Liver (tissue), 9 donors: ENCODE results near the gene SAMD4B. TPM values are rescaled to one million over a fixed set of nuclear protein-coding genes. Genes with fewer than 3 reads are reported as not detected.

Experiments used
- DNase-seq: peaks from one replicate; pipeline ENCODE4 v3.0.0-alpha.2; 2017; ENCODE audit warnings: low spot score
- H3K27ac ChIP-seq, 2 donors: one replicate each; pipeline ENCODE4 v1.7.0; 2013; ENCODE audit warnings: inconsistent platforms in 2 of 2, low read length in 2 of 2, control low read depth in 1 of 2, low read depth in 1 of 2, mild to moderate bottlenecking in 1 of 2
- H3K27me3 ChIP-seq, 4 donors: one replicate each; pipeline versions ENCODE4 v1.6.1 to v1.7.0; 2013; ENCODE audit warnings: low read length in 3 of 4, inconsistent platforms in 1 of 4, mild to moderate bottlenecking in 1 of 4, moderate library complexity in 1 of 4; ENCODE audit not compliant: control insufficient read depth in 4 of 4, insufficient read depth in 4 of 4
- H3K36me3 ChIP-seq, 4 donors: one replicate each; pipeline versions ENCODE4 v1.6.1 to v1.7.0; 2013; ENCODE audit warnings: low read length in 3 of 4, mild to moderate bottlenecking in 3 of 4, low read depth in 1 of 4, moderate library complexity in 1 of 4; ENCODE audit not compliant: control insufficient read depth in 4 of 4, insufficient read depth in 3 of 4
- H3K4me1 ChIP-seq, 4 donors: one replicate each; pipeline versions ENCODE4 v1.6.1 to v1.7.0; 2013; ENCODE audit warnings: low read length in 3 of 4, mild to moderate bottlenecking in 3 of 4, moderate library complexity in 1 of 4; ENCODE audit not compliant: control insufficient read depth in 4 of 4, insufficient read depth in 4 of 4
- H3K4me3 ChIP-seq, 3 donors: one replicate each; pipeline versions ENCODE4 v1.6.1 to v1.7.0; 2013; ENCODE audit warnings: low read length in 3 of 3, control low read depth in 1 of 3, low read depth in 1 of 3, mild to moderate bottlenecking in 1 of 3
- H3K9ac ChIP-seq, 2 donors: one replicate each; pipeline ENCODE4 v1.7.0; 2013; ENCODE audit warnings: low read length in 2 of 2, mild to moderate bottlenecking in 2 of 2, moderate library complexity in 2 of 2, control low read depth in 1 of 2, low read depth in 1 of 2
- H3K9me3 ChIP-seq, 4 donors: one replicate each; pipeline versions ENCODE4 v1.6.1 to v1.7.0; 2013; ENCODE audit warnings: low read length in 3 of 4; ENCODE audit not compliant: control insufficient read depth in 4 of 4
- FOXA1 ChIP-seq: IDR thresholded peaks from 2 replicates; pipeline ENCODE4 v1.6.1; 2016; ENCODE audit warnings: antibody characterized with exemption
- FOXA2 ChIP-seq: IDR thresholded peaks from 2 replicates; pipeline ENCODE4 v1.6.1; 2016; ENCODE audit warnings: antibody characterized with exemption
- GABPA ChIP-seq, 2 donors: IDR thresholded peaks in 1 of 2; conservative IDR thresholded peaks in 1 of 2; 2 replicates each; pipeline ENCODE4 v1.6.1; 2016; ENCODE audit warnings: antibody characterized with exemption in 2 of 2, mild to moderate bottlenecking in 1 of 2, moderate library complexity in 1 of 2
- HNF4A ChIP-seq, 2 donors: conservative IDR thresholded peaks; 2 replicates each; pipeline ENCODE4 v1.6.1; 2016; ENCODE audit warnings: antibody characterized with exemption in 2 of 2, mild to moderate bottlenecking in 2 of 2
- HNF4G ChIP-seq: IDR thresholded peaks from 2 replicates; pipeline ENCODE4 v1.6.1; 2016; ENCODE audit warnings: antibody characterized with exemption
- NR2F2 ChIP-seq: IDR thresholded peaks from 2 replicates; pipeline ENCODE4 v1.6.1; 2016; ENCODE audit warnings: antibody characterized with exemption
- RAD21 ChIP-seq, 2 donors: IDR thresholded peaks; 2 replicates each; pipeline ENCODE4 v1.6.1; 2016; ENCODE audit warnings: antibody characterized with exemption in 2 of 2, mild to moderate bottlenecking in 2 of 2
- RXRA ChIP-seq, 2 donors: IDR thresholded peaks; 2 replicates each; pipeline ENCODE4 v1.6.1; 2017 to 2018; ENCODE audit warnings: antibody characterized with exemption in 2 of 2, mild to moderate bottlenecking in 1 of 2
- TAF1 ChIP-seq: conservative IDR thresholded peaks from 2 replicates; pipeline ENCODE4 v1.6.1; 2016; ENCODE audit warnings: antibody characterized with exemption, mild to moderate bottlenecking
- YY1 ChIP-seq: IDR thresholded peaks from 2 replicates; pipeline ENCODE4 v1.6.1; 2016; ENCODE audit warnings: antibody characterized with exemption, mild to moderate bottlenecking
- WGBS: extraction: QIAGEN DNeasy Blood & Tissue Kit; methylation state at CpG from one replicate; pipeline ENCODE4 v1.1.7; 2013; 5-methylcytosine and 5-hydroxymethylcytosine counted together
- polyA plus RNA-seq, 2 donors: library from polyadenylated mRNA; stranded (reverse) in 1 of 2; unstranded in 1 of 2; fragments of 200-250 nt in 1 of 2; fragments of >200 nt in 1 of 2; fragmentation: Nextera tagmentation in 1 of 2; extraction: Ambion mirVana in 1 of 2; gene quantifications; one replicate each; pipeline versions ENCODE4 v1.2.1 to v1.2.3, GENCODE V29; 2013 to 2015
- total RNA-seq, 2 donors: library from RNA; depleted of rRNA; stranded (reverse); fragments of >200 nt; gene quantifications; one replicate each; pipeline ENCODE4 v1.2.3, GENCODE V29; 2014
- TF ChIP-seq, protein P1 (sequence below): IDR thresholded peaks from 2 replicates; pipeline ENCODE4 v1.6.1; 2016; ENCODE audit warnings: antibody characterized with exemption
- TF ChIP-seq, protein P2 (sequence below): fragments of 150-350 bp; IDR thresholded peaks from 2 replicates; pipeline ENCODE4 v1.5.1; 2017; ENCODE audit warnings: improper control_type of control experiment, low read depth, low read length; ENCODE audit not compliant: missing input control
- TF ChIP-seq, protein P3 (sequence below): IDR thresholded peaks from 2 replicates; pipeline ENCODE4 v1.6.1; 2016; ENCODE audit warnings: antibody characterized with exemption
- TF ChIP-seq, protein P4 (sequence below): IDR thresholded peaks from 2 replicates; pipeline ENCODE4 v1.6.1; 2016; ENCODE audit warnings: antibody characterized with exemption, mild to moderate bottlenecking
- donor health status: healthy.
- donor health status: healthy.
- donor health status: healthy.
- donor health status: healthy.
- donor health status: healthy.

SAMD4B gene
- total and polyA plus RNA-seq, 4 donors = 17.3 to 39.4 (median 30.5) TPM

DNA sequence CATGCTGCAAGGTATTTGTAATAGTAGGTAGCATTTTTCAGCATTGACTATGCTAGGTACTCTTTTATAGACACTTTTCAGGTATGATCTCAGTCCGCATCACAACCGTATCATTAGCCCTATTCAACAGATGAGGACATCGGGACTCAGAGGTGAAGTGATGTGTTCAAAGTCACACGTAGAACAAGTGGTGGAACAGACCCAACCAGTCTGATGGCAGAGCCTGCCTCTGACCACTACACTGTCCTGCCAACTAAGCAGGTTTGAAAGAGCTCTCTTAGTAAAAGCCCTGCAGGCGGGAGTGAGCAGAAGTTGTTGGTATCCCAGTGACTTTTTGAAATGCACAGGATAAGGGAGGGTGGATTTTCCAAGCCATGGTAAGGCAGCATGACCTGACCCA, 28.5 kb downstream of the SAMD4B start:
- Histone ChIP-seq H3K4me3 (no peak overlapping the region), H3K9me3 (no peaks in the 10 kb centered on the region), H3K4me1 (peaks cover 6 to 31% (median 27%) of the 10 kb centered on the region in 4 donors), H3K36me3 (peaks cover 4 to 35% (median 20%) of the 10 kb centered on the region in 4 donors), H3K27ac (no peak overlapping the region), H3K27me3 (no peaks in the 10 kb centered on the region), H3K9ac (no peak overlapping the region)
- no peak for TF ChIP-seq TAF1
- no peak for TF ChIP-seq RXRA (IDR thresholded peaks at IDR 0.05)
- TF ChIP-seq HNF4G = no peak
- TF ChIP-seq HNF4A (conservative IDR thresholded peaks at IDR 0.05) = no peak
- TF ChIP-seq GABPA (IDR thresholded peaks at IDR 0.05 in 1 of 2, conservative IDR thresholded peaks at IDR 0.05 in 1 of 2) = no peak
- no peak for TF ChIP-seq NR2F2
- TF ChIP-seq YY1 = no peak
- TF ChIP-seq, protein P1, sequence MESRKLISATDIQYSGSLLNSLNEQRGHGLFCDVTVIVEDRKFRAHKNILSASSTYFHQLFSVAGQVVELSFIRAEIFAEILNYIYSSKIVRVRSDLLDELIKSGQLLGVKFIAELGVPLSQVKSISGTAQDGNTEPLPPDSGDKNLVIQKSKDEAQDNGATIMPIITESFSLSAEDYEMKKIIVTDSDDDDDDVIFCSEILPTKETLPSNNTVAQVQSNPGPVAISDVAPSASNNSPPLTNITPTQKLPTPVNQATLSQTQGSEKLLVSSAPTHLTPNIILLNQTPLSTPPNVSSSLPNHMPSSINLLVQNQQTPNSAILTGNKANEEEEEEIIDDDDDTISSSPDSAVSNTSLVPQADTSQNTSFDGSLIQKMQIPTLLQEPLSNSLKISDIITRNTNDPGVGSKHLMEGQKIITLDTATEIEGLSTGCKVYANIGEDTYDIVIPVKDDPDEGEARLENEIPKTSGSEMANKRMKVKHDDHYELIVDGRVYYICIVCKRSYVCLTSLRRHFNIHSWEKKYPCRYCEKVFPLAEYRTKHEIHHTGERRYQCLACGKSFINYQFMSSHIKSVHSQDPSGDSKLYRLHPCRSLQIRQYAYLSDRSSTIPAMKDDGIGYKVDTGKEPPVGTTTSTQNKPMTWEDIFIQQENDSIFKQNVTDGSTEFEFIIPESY = no peak
- TF ChIP-seq, protein P2, sequence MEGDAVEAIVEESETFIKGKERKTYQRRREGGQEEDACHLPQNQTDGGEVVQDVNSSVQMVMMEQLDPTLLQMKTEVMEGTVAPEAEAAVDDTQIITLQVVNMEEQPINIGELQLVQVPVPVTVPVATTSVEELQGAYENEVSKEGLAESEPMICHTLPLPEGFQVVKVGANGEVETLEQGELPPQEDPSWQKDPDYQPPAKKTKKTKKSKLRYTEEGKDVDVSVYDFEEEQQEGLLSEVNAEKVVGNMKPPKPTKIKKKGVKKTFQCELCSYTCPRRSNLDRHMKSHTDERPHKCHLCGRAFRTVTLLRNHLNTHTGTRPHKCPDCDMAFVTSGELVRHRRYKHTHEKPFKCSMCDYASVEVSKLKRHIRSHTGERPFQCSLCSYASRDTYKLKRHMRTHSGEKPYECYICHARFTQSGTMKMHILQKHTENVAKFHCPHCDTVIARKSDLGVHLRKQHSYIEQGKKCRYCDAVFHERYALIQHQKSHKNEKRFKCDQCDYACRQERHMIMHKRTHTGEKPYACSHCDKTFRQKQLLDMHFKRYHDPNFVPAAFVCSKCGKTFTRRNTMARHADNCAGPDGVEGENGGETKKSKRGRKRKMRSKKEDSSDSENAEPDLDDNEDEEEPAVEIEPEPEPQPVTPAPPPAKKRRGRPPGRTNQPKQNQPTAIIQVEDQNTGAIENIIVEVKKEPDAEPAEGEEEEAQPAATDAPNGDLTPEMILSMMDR = no peak
- TF ChIP-seq FOXA2 = no peak
- no peak for TF ChIP-seq RAD21 (IDR thresholded peaks at IDR 0.05)
- TF ChIP-seq, protein P3, sequence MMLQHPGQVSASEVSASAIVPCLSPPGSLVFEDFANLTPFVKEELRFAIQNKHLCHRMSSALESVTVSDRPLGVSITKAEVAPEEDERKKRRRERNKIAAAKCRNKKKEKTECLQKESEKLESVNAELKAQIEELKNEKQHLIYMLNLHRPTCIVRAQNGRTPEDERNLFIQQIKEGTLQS = no peak
- no peak for TF ChIP-seq FOXA1
- TF ChIP-seq, protein P4, sequence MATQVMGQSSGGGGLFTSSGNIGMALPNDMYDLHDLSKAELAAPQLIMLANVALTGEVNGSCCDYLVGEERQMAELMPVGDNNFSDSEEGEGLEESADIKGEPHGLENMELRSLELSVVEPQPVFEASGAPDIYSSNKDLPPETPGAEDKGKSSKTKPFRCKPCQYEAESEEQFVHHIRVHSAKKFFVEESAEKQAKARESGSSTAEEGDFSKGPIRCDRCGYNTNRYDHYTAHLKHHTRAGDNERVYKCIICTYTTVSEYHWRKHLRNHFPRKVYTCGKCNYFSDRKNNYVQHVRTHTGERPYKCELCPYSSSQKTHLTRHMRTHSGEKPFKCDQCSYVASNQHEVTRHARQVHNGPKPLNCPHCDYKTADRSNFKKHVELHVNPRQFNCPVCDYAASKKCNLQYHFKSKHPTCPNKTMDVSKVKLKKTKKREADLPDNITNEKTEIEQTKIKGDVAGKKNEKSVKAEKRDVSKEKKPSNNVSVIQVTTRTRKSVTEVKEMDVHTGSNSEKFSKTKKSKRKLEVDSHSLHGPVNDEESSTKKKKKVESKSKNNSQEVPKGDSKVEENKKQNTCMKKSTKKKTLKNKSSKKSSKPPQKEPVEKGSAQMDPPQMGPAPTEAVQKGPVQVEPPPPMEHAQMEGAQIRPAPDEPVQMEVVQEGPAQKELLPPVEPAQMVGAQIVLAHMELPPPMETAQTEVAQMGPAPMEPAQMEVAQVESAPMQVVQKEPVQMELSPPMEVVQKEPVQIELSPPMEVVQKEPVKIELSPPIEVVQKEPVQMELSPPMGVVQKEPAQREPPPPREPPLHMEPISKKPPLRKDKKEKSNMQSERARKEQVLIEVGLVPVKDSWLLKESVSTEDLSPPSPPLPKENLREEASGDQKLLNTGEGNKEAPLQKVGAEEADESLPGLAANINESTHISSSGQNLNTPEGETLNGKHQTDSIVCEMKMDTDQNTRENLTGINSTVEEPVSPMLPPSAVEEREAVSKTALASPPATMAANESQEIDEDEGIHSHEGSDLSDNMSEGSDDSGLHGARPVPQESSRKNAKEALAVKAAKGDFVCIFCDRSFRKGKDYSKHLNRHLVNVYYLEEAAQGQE = no peak
- DNase-seq = no peak
- 96% methylated on average over 5 of the region's 5 CpGs for WGBS

DNA sequence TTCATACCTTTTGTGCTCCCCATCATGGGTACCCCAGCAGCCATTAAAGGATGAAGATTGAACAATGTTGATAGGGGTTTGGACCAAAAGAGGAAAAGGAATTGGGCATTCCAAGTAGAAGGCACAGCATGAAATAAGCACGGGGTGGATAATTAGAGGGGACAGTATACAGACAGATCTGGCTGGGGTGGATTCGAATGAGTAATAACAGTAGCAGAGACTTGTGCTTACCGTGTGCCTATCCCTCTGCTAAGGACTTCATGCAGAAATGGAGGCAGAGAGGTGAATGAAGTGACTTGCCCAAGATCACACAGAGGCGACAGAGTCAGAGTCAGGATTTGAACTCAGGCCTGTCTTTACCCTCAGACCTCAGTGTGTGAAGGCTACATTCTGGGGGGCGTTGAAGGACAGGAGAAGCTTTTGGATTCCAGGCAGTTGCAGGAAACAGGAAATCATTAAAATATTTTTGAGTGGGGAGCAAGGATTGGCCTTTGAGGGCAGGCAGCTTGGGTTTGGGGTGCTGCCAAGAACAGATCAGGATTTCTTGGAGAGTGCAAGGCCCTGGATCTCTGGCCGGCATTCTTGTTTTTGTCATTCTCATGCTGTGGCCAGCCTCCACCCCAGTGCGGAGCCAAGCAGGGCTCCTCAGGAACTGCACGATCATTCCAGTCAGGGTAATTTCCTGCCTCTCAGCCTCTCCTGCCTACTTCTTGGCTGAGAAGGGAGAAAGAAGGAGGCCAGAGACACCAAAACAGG, 30.0 kb downstream of the SAMD4B start:
- peaks cover 11 to 45% (median 42%) of the 10 kb centered on the region in 4 donors for H3K4me1 ChIP-seq
- H3K27me3 ChIP-seq = no peaks in the 10 kb centered on the region
- no peaks in the 10 kb centered on the region for H3K9me3 ChIP-seq
- 60% methylated on average over 8 of the region's 8 CpGs for WGBS
- H3K27ac ChIP-seq = peak overlapping the region; percentile 71 to 86
- TF ChIP-seq, protein P4 = no peak
- peak; percentile 8 to 42 for TF ChIP-seq RXRA (IDR thresholded peaks at IDR 0.05)
- peak; percentile 18 to 37 for TF ChIP-seq GABPA (IDR thresholded peaks at IDR 0.05 in 1 of 2, conservative IDR thresholded peaks at IDR 0.05 in 1 of 2)
- TF ChIP-seq NR2F2 = peak; percentile 87
- TF ChIP-seq RAD21 (IDR thresholded peaks at IDR 0.05) = peak in 1 of 2 donors; percentile 20
- no peak for DNase-seq
- peaks cover 4 to 38% (median 24%) of the 10 kb centered on the region in 4 donors for H3K36me3 ChIP-seq
- no peak overlapping the region for H3K4me3 ChIP-seq
- no peak overlapping the region for H3K9ac ChIP-seq
